COLO829 (cell line): ENCODE data around the gene HARS1.
"Not testable (repeated sequence)": the region's sequence is repeated elsewhere in the genome, so short reads cannot be mapped to it uniquely, and the experiment has no call there.

Experiments
- DNase-seq: peaks from one replicate; pipeline ENCODE4 v3.0.0; 2012; ENCODE audit warnings: low spot score

Gene HARS1

DNA sequence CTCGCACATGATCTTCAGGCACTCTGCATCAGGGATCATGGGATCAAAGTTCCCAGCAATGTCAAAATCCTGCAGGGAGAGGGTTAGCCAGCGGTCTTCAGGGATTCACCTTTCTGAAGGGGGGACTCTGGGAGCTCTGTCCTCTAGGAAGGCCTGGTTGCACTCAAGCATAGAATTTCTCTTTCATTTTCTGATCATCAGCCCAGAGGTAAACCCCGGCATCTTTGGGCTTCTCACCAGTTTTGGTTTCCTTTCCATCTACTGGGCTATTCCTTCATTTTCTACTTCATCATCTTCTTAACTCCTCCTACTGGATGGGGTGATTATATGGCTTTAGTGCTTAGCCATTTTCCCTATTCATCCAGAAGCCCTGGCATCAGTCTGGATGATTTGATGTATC lies 13.2 kb downstream of the HARS1 start:
- DNase-seq = no peak

GRCh38 chr5:140674629-140675028 lies 16.5 kb downstream of the HARS1 start:
- no peak for DNase-seq

- no peak for DNase-seq
Observed at GRCh38 chr5:140674211-140674610, 17.0 kb downstream of the HARS1 start.

DNA sequence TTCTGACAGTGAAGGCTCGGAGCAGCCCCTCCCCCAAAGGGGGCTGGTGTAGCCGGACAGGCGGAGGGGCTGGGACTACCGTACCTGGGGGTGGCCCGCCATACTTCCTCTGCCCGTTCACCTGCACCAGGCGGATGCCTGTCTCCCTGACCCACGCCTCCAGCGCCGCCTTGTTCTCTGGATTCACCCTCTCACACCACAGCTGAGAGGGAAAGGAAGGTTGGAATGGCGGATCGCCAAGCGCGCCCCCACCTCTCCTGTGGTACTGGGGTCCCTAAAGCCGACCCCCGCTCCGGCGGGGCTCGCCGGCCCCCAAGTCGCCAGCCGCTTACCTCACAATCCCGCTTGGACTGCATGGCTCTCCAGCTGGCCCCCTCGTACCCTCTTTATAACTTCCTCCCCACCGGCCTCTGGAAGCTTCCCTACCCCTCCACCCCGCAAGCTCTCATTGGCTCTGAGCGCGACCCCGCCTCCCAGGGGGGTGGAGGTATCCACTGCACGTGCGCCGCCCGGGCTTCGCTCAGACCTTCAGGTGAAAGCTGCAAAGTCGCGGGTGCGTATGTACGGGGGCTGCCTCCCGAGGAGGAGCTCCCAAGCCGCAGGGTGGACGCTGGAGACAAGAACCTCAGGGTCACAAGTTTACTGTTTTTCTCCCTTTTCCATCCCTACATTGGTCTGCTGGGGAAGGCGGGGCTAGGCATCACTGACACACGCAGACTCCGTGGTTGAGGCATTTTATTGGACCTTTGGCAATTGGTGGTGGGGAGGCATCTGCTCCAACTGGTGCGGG lies 17.8 kb downstream of the HARS1 start, which contains the start of gene DND1:
DND1 (minus strand) TSS at position 390 of the 790 bp plus-strand sequence; CDS start at position 356, 34 bp downstream.
- DNase-seq = no peak

DNA sequence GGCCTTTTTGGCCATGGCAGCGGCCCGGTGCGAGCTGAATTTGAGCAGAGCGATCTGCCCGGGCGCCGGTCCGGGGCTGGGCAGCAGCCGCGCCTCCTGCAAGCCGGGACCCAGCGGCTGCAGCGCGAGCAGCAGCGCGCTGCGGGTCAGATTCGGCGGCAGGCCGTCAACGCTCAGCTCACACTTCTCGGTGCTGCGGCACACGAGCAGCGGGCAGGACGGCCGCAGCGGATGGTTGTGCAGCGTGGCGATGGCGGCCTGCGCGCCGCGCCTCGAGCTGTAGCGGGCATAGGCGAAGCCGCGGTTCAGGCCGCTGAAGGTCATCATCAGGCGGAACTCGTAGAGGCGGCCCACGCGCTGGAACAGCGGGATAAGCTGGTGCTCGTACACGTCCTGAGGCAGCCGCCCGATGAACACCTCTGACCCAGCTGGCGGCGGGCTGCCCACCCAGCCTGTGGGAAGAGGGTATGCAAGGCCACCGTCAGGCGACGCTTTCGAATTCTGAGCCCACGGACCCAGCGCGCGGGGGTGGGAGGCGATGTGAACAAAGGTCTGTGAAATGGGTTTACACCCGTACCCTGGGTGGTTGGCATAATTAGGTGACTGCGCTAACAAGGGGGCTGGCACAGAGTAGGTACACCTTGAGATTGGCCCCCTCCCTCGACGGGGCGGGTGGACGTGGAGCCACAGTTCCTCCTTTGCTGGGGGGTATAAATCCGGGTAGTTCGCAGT lies 18.5 kb downstream of the HARS1 start:
- no peak for DNase-seq

GRCh38 chr5:140671472-140672125 lies 19.6 kb downstream of the HARS1 start:
- DNase-seq = no peak

DNA sequence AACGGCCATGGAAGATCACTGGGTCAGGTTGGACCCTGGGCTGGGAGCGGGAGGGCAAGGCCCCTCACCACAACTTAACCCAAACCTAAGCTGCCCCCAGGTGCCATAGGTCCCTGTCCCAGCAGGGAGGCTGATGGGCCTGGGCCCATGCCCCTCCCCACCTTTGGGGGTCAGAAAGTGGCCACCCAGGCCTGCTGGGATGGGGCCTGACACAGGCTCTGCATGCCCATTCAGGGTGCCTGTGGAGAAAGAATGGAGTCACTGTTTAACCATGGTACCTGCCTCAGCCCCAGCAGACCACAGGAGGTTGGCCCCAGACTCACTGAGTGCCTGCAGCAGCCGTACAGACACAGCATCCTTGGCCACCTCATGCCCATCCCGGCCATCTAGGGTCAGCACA lies 20.1 kb downstream of the HARS1 start:
- not testable (repeated sequence) for DNase-seq

GRCh38 chr5:140664359-140665119 lies 26.6 kb downstream of the HARS1 start, which contains the start of gene WDR55:
TSS of gene WDR55 (plus strand) at chr5:140664904. CDS start at chr5:140664913, 9 bp downstream.
- DNase-seq = peak; percentile 75

- no peak for DNase-seq
Observed at GRCh38 chr5:140664030-140664358, 27.2 kb downstream of the HARS1 start.

DNA sequence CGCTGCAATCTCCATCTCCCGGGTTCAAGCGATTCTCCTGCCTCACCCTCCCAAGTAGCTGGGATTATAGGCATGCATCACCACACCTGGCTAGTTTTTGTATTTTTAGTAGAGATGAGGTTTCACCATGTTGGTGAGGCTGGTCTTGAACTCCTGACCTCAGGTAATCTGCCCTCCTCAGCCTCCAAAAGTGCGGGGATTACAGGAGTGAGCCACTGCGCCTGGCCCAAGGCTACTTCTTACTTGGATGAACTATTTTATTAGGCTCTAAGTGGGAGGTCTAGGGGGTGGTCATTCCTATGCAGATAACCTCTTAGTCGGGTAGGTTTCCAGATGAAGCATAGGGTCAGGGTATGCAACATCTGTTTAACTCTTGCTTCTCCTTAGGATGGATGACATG lies 30.8 kb downstream of the HARS1 start:
- DNase-seq = not testable (repeated sequence)

GRCh38 chr5:140658870-140659269 lies 32.3 kb downstream of the HARS1 start:
- no peak for DNase-seq

DNA sequence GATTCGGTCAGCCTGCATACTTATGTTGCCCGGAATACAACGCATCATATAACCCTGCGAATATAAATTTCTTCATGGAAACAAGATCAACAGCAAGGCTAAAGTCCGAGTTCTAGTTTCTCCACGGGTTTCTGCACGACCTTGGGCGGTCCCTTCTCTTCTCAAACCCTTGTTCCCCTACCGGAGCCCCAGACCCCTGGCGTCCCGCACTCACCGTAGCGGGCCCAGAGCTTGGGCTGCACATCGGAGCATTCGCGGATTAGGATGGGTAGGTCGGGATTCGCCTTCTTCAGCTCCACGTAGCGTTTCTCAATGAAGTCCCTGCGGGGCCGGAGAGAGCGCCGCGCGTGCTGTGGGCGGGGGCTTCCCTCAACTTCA lies 44.1 kb downstream of the HARS1 start:
- no peak for DNase-seq

DNA sequence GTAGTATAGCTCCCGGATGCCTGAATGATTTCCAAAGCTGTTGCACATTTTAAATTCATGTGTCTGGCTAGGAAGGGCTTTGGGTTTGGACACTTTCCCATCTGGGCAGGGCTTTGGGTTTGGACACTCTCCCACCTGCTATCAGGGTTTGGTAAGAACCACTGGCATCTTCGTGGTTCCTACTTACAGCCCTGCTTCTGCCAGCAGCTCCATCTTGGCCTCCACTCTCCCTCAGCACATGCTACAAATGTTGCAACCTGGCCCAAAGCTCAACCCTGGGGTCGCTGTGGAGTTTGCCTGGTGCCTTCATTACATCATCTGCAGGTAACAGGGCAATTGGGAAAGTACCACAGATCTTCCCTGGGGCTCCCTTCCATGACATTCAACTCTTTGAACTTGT lies 48.5 kb downstream of the HARS1 start:
- no peak for DNase-seq

GRCh38 chr5:140641716-140642115 lies 49.5 kb downstream of the HARS1 start:
- DNase-seq = no peak

- peak; percentile 93 for DNase-seq
Observed at GRCh38 chr5:140639148-140639981, 51.8 kb downstream of the HARS1 start, which contains the start of gene TMCO6. TSS of gene TMCO6 (plus strand) at chr5:140639451. CDS start at chr5:140639528, 77 bp downstream.

- DNase-seq = not testable (repeated sequence)
Observed at GRCh38 chr5:140638898-140639147, 52.3 kb downstream of the HARS1 start.

GRCh38 chr5:140637371-140638100 lies 53.6 kb downstream of the HARS1 start:
- no peak for DNase-seq

DNA sequence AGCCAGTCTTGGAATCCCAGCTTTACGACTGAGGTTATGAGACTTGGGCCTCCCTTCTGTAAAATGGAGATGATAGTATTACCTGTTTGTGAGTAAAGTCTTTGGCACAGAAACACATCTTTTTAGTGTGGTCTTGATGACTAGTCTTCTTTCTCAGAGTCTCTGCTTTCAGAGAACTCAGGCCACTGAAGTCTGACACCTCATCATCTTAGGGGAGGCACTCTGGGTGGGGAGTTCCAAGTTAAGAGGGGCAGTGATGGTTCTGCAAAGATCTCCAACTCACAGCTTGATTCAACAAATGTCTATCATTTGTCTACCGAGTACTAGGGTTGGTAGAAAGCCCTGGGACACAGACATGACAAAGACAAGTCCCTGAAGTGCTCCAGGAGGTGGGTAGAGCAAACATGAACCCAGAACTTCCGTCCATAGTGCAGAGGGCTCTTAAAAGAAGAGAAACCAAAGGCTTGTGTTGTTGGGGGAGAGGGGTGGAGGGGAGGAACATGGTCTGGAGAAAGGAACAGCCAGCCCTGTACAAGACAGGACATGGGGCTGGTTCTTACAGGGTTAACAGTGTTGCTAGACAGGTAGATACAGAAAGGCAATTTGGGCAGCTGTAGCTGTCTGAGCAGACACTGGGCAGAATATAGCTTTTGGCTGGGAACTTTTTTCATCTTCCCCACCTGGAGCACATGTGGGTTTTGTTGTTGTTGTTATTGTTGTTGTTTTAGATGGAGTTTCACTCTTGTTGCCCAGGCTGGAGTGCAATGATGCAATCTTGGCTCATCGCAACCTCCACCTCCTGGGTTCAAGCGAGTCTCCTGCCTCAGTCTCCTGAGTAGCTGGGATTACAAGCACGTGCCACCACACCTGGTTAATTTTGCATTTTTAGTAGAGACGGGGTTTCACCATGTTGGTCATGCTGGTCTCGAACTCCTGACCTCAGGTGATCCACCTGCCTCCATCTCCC lies 55.6 kb downstream of the HARS1 start:
- no peak for DNase-seq

- no peak for DNase-seq
Observed at GRCh38 chr5:140634103-140634502, 57.1 kb downstream of the HARS1 start.
